CMK (cell line): Measurements from ENCODE around the gene ZNF524.

ENCODE experiments used
- DNase-seq: peaks from one replicate; pipeline ENCODE4 v3.0.0-alpha.2; 2010; ENCODE audit warnings: low read depth

ZNF524 gene

DNA sequence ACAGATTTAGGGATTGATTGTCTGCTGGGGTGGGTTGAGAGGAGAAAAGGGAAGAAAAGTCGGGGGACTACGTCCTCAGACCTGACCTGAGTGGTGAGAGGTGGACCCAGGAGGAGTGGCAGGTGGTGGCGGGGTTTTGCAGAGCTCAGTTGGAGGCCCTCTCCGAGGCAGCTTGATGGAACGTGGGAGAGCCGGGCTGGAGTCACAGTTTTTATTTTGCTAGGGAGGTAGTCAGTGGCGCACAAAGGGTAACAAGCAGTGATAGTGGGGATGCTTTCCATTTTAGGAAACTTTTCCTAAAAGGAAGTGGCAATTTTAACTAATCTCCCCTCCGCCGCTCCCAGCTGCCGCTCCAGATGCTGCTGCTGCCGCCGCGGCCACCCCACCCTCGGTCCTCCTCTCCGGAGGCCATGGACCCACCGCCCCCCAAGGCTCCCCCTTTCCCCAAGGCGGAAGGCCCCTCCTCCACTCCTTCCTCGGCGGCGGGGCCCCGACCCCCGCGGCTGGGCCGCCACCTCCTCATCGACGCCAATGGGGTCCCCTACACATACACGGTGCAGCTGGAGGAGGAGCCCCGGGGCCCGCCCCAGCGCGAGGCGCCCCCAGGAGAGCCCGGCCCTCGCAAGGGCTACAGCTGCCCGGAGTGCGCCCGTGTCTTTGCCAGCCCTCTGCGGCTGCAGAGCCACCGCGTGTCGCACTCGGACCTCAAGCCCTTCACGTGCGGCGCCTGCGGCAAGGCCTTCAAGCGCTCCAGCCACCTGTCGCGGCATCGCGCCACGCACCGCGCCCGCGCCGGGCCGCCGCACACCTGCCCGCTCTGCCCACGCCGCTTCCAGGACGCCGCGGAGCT, 42.3 kb downstream of the ZNF524 start:
- DNase-seq, result no peak

DNA sequence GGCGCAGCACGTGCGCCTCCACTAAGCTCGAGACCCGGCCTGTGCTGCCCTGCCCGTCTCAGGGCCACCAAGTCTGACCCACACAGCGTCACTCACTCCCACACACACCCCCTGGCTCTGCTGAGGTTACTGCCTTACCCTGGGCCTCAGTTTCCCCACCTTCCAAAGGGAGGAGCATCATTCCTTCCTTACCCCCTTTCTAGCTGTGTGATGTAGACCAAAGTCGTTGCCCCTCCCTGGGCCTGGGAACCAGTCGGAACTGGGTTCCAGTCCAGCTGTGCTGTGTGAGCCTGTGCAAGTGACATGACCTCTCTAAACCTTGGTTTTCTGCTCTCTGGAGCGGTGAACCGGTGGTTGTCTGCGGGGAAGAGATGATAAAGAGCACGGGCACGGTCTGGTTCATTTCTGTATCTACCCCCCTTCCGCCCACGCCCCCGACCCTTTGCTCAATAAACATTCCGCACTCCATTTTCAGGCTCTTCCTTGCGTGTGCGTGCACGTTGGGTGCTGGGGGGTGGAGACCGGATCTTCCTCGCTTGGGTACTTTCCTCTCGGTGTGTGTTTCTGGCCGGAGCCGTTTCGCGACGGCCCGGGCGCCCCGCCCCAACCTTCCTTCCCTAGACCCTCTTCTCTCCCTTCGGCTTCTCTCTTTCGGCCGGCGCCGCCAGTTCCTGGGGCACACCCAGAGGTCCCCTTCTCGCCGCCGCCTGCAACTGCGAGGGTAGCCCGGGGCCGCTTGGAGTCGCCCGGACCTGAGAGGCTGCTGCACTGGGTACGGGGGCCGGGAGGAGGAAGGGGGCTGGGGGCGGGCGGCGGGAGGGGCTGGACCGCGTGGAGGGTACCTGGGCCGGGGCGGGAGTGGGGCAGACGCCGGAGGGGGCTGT, 43.2 kb downstream of the ZNF524 start, which contains the start of gene ZNF581:
Gene ZNF581 (plus strand): TSS at position 647 of the 884 bp plus-strand sequence. CDS start 923 bp downstream, outside the sequence.
- no peak for DNase-seq

DNA sequence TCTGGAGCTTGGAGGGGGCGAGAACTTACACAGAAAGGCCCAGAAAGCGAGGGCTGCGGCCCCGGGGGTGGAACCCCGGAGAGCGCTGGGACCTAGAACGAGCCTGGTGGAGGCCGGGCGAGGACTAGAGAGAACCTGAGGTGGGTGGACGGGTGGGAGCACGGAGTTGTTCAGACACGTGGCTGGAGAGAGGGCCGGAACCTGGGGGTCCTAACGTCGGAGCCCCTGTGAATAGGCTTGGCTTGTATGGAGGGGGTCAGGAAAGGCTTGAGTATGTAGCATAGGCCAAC, 43.7 kb downstream of the ZNF524 start:
- DNase-seq, result no peak

DNA sequence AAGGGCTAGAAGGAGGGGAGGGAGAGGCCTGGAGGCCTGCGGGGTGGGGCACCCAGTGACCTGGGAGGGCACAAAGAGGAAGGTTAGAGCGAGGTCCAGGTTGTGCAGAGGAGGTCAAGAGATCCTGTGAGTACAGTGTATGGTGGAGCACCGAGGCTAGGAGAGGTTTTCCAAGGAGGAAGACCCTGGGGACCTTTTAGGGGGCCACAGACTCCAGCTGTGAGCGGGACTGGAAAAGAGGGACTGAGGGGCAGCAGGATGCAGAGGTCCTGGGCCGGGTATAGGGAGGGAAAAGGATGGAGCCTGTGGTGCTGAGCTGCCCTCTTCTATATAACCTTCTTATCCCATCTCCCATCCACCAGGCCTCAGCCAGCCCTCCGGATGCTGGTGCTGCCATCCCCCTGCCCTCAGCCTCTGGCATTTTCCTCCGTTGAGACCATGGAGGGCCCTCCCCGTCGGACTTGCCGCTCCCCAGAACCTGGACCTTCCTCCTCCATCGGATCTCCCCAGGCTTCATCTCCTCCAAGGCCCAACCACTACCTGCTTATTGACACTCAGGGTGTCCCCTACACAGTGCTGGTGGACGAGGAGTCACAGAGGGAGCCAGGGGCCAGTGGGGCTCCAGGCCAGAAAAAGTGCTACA, 44.2 kb downstream of the ZNF524 start:
- DNase-seq, result no peak

DNA sequence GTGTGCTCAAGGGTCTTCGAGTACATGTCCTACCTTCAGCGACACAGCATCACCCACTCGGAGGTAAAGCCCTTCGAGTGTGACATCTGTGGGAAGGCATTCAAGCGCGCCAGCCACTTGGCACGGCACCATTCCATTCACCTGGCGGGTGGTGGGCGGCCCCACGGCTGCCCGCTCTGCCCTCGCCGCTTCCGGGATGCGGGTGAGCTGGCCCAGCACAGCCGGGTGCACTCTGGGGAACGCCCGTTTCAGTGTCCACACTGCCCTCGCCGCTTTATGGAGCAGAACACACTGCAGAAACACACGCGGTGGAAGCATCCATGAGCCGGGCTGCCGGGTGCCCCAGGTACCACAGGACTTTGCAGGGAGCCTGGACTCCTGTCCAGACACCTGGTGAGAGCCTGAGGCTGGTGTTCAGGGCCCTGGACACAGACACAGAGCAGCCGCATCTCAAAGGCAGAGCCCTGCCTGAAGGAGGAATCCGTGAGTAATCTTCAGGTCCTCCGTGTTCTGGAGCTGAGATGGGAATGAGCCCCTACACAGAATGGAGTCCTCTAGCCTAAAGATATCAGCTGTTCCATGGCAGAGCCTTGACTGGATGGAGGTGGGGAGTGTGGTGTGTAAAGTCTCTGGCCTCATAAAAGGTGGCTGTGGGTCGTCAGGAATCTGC, 44.9 kb downstream of the ZNF524 start:
- no peak for DNase-seq

DNA sequence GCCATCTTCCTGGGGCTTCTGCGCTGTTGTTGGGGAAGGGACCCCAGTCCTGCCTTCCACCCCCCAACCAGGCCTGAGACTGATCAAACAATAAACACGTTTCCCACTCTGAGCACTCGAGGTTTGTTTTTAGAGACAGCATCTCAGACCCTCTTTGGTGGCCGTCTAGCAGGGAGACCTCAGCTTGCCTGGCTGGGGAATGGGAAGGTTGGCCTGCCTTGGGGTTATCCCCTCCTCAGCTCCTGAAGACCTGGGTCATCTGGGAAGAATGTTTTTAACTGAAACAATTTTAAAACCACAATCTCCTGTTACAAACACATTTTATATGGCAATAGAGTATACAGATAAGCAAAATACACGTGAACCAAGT, 45.4 kb downstream of the ZNF524 start:
- DNase-seq, result no peak

DNA sequence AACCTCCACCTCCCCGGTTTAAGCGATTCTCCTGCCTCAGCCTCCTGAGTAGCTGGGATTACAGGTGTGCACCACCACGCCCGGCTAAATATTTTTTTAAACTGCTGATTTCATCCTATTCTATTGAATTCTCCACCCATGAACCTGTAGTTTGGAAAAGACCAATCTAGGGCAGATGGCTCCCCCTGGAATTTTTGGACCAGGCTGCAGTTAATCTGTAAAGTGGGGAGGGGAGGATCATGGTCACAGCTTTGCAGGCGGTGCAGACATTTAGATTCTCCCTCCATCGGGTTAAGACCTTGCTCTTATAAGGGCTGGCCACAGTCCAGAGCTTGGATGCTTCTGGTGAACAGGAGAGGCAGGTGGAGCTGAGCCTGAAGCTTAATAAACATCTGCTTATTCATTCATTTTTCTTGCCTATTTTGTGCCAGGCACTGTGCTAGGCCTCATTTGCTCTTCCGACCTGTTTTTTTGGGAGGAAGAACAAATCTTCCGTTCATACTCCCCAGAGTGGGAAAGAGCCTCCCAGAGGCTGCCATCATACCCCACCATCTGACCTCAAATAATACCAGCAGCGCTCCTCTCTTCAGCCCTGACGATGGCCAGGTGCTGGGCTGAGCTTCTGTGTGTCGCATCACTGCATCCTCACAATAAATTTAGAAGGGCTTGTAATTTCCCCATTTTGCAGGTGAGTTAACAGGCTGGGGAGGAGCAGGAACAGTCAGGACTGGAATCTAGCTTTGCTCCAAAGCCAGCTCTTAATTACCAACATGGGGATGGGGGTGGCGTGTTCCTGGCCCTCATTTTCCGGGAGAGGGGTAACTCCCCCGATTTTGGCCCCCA, 47.0 kb downstream of the ZNF524 start:
- no peak for DNase-seq

DNA sequence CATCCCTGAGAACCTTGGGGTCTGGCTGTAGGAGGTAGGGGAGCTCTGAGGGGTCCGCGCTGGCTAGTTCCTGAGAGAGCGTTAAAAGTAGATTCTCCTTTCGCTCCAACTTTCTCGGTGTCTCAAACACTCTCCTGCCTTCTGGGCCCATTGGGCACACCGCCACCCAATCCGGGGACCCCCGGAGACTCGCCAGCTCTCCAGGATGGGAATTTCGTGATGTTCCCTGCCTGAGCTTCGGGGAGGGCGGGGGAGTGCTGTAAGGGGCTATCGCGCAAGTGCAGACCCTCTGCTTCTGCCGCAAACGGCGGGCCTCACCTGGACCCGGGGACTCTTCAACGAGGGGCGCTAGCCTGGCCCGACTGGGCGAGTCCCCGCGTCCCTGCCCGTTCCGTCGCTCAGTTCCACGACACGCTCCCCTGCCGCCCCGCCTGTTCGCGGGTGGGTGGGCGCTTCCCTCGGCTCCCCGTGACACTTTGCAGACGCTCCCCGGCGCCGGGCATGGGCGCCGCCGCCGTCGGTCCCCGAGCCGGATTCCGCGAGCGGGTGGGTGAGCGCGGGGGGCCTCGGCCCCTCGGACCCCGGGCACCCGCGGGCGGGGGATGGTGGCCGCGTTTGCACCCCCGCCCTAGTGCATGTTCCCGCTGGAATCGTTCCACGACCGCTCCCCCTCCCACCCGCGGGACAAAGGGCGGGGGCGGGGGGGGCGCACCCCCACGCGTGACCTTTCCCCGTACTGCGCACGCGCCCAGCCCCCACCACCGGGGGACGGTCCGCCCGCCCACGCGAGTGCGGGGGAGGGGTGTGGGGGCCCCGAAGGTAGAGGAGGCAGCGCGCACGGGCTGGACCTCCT, 47.9 kb downstream of the ZNF524 start, which contains the start of gene CCDC106:
Gene CCDC106 (plus strand): TSS at position 481 of the 853 bp plus-strand sequence. CDS start 835 bp downstream, outside the sequence.
- DNase-seq, result no peak

DNA sequence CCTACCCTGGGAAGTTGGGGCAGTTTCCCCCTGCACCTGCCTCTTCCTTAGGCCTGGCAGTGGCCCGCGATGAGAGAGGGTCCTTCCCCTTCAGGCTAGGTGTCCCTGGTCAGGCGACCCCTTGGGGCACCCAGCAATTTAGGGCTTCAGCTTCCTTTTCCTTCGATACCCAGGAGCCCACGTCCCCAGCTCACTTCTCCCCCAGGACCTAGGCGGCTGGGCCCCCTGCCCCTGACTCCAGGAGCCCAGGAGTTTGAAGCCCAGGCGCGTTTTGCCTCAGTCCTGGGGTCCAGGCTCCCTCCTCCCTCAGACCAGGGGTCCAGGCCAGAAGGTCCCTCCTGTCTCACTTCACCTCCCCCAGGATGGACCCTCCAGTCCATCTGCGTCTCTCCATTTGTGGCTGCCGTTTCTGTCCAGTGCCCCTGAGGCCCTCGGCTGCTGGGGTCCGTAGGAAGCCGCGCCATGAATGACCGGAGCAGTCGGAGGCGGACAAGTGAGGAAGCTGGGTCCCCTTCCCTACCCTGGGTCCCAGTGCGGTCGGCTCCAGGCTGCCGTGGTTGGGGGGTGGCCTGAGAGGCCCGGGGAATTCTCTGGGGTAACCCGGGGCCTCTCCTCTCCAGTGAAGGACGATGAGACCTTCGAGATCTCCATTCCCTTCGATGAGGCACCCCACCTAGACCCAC, 48.6 kb downstream of the ZNF524 start:
- no peak for DNase-seq

DNA sequence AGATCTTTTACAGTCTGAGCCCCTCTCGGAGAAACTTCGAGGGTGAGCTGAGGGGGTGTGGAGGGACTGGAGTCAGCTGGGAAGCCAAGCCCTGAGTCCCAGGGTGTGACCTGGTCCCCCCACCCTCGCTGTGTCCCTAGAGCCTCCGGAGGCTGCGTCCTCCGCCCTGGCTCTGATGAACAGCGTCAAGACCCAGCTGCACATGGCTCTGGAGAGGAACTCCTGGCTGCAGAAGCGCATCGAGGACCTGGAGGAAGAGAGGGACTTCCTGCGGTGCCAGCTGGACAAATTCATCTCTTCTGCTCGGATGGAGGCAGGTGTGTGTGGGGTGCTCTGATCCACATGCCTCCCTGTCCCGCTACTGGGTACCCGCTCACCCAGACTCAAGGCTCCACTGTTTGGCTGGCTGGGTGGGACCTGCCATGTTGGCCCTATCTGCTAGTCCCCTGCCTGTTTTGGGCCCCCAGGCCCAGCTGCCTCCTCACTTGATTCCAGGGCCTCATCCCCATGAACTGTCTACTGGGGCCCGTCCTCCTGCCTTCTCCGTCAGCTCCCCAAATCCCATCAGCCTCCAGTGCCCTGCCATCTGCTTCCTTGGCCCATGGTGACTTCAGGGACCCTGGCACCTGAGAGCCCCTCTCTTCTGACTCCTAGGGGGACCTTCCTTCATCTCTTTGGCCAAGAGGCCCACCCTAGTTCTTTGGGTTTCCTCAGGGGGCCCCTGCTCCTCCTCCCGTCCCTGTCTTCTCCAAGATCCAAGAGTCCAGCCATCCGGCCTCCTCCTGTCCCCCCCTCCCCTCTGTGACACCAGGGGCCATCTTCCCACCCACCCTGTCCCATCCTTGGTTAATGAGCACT, 49.4 kb downstream of the ZNF524 start:
- DNase-seq, result no peak

DNA sequence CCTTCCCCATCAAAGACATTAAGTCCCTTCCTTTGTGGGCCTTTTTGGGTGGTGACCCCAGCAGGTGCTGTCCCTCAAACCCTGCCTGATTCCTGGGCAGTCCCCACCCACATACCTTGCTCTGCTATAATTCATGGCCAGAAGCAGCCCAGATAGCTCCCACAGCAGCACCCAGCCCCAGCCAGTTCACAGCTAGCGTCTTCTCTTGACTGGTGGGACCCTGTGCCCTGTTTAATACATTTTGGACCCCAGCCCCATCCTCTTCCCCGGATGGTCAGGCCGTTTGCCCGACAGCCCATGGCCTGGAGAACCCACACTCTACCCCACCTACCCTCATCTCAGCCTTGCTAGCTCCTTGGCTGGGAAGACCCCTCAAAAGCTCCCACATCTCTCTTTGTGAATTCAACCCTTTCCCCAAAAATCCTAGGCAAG, 50.1 kb downstream of the ZNF524 start:
- no peak for DNase-seq

DNA sequence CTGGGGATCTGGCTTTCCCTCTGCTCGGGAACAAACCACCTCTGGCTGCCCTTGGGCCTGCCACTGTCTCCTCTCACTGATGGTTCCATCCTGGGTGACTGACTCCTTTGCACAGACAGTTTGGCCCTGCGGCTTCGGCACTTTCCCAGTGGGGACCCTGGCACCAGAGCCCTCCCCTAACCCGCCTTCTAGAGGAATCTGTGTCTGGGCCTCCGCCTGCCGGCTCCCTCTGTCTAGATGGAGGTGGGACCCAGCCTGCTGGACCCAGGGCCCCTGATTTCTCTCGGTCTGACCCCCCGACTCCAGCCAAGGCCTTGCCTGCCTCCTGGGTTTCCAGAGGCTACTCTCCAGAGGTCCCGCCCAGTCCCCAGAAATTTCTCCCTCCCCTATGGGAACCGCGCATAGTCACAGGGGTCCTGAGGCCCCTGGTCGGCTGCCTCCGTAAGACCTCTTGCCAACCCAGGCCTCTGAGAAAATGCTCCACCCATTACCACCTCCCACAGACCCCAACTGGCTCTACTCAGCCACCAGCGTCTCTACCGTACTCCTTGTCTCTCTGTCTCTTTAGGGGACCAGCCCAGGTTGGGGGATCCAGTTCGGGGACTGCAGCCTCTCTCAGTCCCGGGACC, 50.6 kb downstream of the ZNF524 start:
- DNase-seq, result no peak

DNA sequence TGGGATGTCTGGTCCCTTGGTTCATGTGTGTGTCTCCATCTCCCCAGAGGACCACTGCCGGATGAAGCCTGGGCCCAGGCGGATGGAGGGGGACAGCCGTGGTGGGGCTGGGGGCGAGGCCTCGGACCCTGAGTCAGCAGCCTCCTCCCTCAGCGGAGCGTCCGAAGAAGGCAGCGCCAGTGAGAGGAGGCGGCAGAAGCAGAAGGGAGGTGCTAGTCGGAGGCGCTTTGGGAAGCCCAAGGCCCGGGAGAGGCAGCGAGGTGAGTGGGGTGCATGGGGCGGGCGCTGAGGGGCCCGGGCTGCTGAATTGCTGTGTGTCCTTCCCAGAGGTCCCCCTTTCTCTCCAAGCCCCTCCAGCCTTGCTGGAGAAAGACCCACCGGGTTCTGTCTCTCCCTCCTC, 51.1 kb downstream of the ZNF524 start:
- no peak for DNase-seq

DNA sequence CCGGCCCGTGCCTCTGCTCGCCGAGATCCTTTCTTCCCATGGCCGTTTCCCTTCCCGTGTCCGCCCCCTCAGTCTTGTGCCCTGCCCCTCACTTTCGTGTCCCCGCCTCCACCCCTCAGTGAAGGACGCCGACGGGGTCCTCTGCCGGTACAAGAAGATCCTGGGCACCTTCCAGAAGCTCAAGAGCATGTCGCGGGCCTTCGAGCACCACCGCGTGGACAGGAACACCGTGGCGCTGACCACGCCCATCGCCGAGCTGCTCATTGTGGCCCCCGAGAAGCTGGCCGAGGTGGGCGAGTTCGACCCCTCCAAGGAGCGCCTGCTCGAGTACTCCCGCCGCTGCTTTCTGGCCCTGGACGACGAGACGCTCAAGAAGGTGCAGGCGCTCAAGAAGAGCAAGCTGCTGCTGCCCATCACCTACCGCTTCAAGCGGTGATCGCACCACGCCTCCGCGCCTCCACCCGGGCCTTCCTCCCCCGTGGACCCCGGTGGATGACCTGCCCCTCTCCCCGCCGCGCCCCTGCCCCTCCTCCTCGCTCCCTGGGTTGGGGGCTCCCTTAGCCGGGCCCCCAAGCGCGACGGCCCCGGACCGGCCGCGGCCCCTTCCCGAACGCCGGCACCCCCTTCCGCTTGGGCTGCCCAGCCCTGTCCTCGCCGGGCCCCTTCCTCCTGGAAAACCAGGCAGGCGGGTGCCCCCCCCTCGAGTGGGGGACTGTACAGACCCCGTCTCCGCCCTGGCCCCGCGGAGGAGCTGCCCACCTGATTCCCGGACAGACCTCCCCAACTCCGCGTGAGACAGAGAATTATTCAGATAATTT, 52.4 kb downstream of the ZNF524 start:
- no peak for DNase-seq
